ENCODE results near the gene NTM.

The NTM gene

GRCh38 chr11:132020001-132020400 is 649.6 kb downstream of the NTM start:
- no peak overlapping the region for H3K4me3 ChIP-seq (replicated peaks; ENCODE audit: insufficient read depth, low read length)
- TF ChIP-seq SPI1 (IDR thresholded peaks at IDR 0.05; ENCODE audit: borderline replicate concordance, low read depth), result no peak
- TF ChIP-seq POLR2AphosphoS5 (IDR thresholded peaks at IDR 0.05; ENCODE audit: low read depth), result no peak
- TF ChIP-seq CTCF (IDR thresholded peaks at IDR 0.05; ENCODE audit: insufficient read depth, low read length), result no peak
- no peak for TF ChIP-seq REST (IDR thresholded peaks at IDR 0.05; ENCODE audit: insufficient replicate concordance, low read depth)
- TF ChIP-seq GABPA (IDR thresholded peaks at IDR 0.05; ENCODE audit: low read depth), result no peak
- DNase-seq (ENCODE audit: low read depth in 1 of 2, low spot score in 1 of 2), result no peak
- H3K27me3 ChIP-seq (ENCODE audit: insufficient read depth, poor library complexity, severe bottlenecking), result no peaks in the 10 kb centered on the region
- H3K27ac ChIP-seq (replicated peaks), result no peak overlapping the region

GRCh38 chr11:132022285-132022684 is 651.9 kb downstream of the NTM start:
- DNase-seq (ENCODE audit: low read depth in 1 of 2, low spot score in 1 of 2), result no peak
- Histone ChIP-seq H3K27ac (replicated peaks) (no peak overlapping the region), H3K27me3 (ENCODE audit: insufficient read depth, poor library complexity, severe bottlenecking) (no peaks in the 10 kb centered on the region), H3K4me3 (replicated peaks; ENCODE audit: insufficient read depth, low read length) (no peak overlapping the region)
- TF ChIP-seq GABPA (IDR thresholded peaks at IDR 0.05; ENCODE audit: low read depth) (no peak), POLR2AphosphoS5 (IDR thresholded peaks at IDR 0.05; ENCODE audit: low read depth) (no peak), CTCF (IDR thresholded peaks at IDR 0.05; ENCODE audit: insufficient read depth, low read length) (no peak), REST (IDR thresholded peaks at IDR 0.05; ENCODE audit: insufficient replicate concordance, low read depth) (no peak), SPI1 (IDR thresholded peaks at IDR 0.05; ENCODE audit: borderline replicate concordance, low read depth) (no peak)

- TF ChIP-seq SPI1 (IDR thresholded peaks at IDR 0.05; ENCODE audit: borderline replicate concordance, low read depth) (no peak), POLR2AphosphoS5 (IDR thresholded peaks at IDR 0.05; ENCODE audit: low read depth) (no peak), REST (IDR thresholded peaks at IDR 0.05; ENCODE audit: insufficient replicate concordance, low read depth) (no peak), GABPA (IDR thresholded peaks at IDR 0.05; ENCODE audit: low read depth) (no peak), CTCF (IDR thresholded peaks at IDR 0.05; ENCODE audit: insufficient read depth, low read length) (no peak)
- no peaks in the 10 kb centered on the region for H3K27me3 ChIP-seq (ENCODE audit: insufficient read depth, poor library complexity, severe bottlenecking)
- no peak overlapping the region for H3K27ac ChIP-seq (replicated peaks)
- no peak overlapping the region for H3K4me3 ChIP-seq (replicated peaks; ENCODE audit: insufficient read depth, low read length)
- no peak for DNase-seq (ENCODE audit: low read depth in 1 of 2, low spot score in 1 of 2)
Measured at GRCh38 chr11:132022733-132023478, 652.5 kb downstream of the NTM start.
